Heart left ventricle (tissue), 13 donors: Measurements from ENCODE around the gene GNB1.

ENCODE experiments used
- POLR2A ChIP-seq, 2 donors: fragments of 450-650 bp; IDR thresholded peaks; one replicate each; pipeline ENCODE4 v1.6.1; 2017; ENCODE audit warnings: antibody characterized with exemption in 2 of 2, mild to moderate bottlenecking in 2 of 2, moderate library complexity in 2 of 2
- TF ChIP-seq, protein P1 (sequence below), 12 donors: fragments of 200-600 bp; sonication (generic) in 4 of 12; IDR thresholded peaks; one replicate each; pipeline versions ENCODE4 v1.5.0 to v1.8.0; 2018 to 2022; ENCODE audit warnings: antibody characterized with exemption in 12 of 12, mild to moderate bottlenecking in 5 of 12
- donor health status: ischemic (EF 13 %, LVEDD 7.1; RV severe dilation, severe dysfunction).
- donor health status: DM: no; HTN: yes; CAD: no.
- donor health status: DM: no; HTN: no; CAD: no.
- donor health status: ischemic (EF 25% LVEDD 6.9; RV normal size, moderate dysfunction).
- donor health status: ischemic (EF 25% LVEDD 5.7; RV mildly dilated, moderate dysfunction).
- donor health status: ischemic (EF 35%, LVEDD 5.7; RV mildly dilated, moderate dysfunction).
- donor health status: nonischemic (EF 11% LVEDD 7.7; RV severe dilation, severe dysfunction).
- donor health status: DM: yes; HTN: yes; CAD: no.
- donor health status: PGD.
- donor health status: ischemic (EF 29% LVEDD 5.4; RV normal size, mild dysfunction).
- donor health status: nonischemic (EF 23%, LVEDD 6.1; RV moderate dilation, normal function).

DNA sequence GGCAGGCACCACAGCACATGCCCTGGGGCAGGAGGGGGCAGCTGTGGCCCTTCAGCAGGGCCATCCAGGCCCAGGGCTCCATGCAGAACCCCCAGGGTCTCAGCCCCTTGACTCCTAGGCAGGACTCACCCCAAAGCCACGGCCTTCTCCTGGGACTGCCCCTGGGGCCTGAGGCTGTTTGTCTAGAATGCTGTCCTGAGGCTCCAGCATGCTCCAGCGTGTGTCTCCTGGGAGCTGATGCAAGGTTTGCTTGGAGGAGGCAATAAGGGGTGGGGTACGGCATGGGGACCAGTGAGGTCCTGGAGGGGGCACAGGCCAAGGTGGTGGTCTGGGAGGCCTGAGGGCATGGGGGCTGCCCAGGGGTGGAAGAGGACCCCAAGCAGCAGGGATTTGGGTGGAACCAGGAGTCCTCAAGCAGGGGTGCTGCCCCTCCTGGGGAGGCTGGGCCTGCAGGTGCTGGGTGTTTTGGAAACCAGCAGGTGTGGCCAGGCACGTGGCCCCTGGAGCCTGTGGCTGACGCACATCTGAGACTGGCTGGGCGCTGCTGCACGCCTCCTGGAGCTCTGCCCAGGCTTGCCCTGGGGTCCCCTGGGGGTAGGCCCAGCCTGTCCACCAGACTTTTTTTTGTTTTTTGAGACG, 16.3 kb upstream of the GNB1 start:
- TF ChIP-seq, protein P1, sequence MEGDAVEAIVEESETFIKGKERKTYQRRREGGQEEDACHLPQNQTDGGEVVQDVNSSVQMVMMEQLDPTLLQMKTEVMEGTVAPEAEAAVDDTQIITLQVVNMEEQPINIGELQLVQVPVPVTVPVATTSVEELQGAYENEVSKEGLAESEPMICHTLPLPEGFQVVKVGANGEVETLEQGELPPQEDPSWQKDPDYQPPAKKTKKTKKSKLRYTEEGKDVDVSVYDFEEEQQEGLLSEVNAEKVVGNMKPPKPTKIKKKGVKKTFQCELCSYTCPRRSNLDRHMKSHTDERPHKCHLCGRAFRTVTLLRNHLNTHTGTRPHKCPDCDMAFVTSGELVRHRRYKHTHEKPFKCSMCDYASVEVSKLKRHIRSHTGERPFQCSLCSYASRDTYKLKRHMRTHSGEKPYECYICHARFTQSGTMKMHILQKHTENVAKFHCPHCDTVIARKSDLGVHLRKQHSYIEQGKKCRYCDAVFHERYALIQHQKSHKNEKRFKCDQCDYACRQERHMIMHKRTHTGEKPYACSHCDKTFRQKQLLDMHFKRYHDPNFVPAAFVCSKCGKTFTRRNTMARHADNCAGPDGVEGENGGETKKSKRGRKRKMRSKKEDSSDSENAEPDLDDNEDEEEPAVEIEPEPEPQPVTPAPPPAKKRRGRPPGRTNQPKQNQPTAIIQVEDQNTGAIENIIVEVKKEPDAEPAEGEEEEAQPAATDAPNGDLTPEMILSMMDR (IDR thresholded peaks at IDR 0.05): no peak
- TF ChIP-seq POLR2A (IDR thresholded peaks at IDR 0.05): no peak
